H1 (cell line): ENCODE results near the gene CEP41. TPM values are rescaled to one million over a fixed set of nuclear protein-coding genes. Genes with fewer than 3 reads are reported as not detected.
A peak's percentile ranks its signal among the peaks of the same experiment; 100 is the strongest.

Experiments used
- CTCF ChIA-PET: fragments of 300-600 bp; sonication (Branson Sonifier 250); formaldehyde crosslinking; loops from one replicate; lab custom pipeline; 2021; ENCODE audit not compliant: partially characterized antibody; lab: Charles Lee
- POLR2A ChIA-PET: fragments of 300-600 bp; sonication (Branson Sonifier 250); formaldehyde crosslinking; loops from one replicate; lab custom pipeline; 2021; ENCODE audit warnings: inconsistent platforms; ENCODE audit not compliant: partially characterized antibody; lab: Charles Lee
- DNase-seq, 2 experiments: peaks; one replicate each; pipeline versions ENCODE4 v3.0.0 to v3.0.0-alpha.2; 2010 to 2022; ENCODE audit warnings: low spot score in 2 of 2, low read depth in 1 of 2, mixed read lengths in 1 of 2
- FAIRE-seq: peaks from 2 replicates; lab custom pipeline; 2011; peaks lifted over from hg19 to GRCh38; lab: Jason Lieb, UNC
- H2AFZ ChIP-seq: 2 replicates; pipeline ENCODE4 v1.8.1; 2012; ENCODE audit warnings: low read length, inconsistent platforms
- H2AK5ac ChIP-seq: 2 replicates; pipeline ENCODE4 v1.6.1; 2013; ENCODE audit warnings: low read depth, low read length
- H2BK120ac ChIP-seq: replicated peaks from 2 replicates; pipeline ENCODE3; 2013; ENCODE audit warnings: low read depth, low read length, inconsistent platforms
- H2BK12ac ChIP-seq: 2 replicates; pipeline ENCODE4 v1.6.1; 2013; ENCODE audit warnings: low read depth, low read length
- H2BK15ac ChIP-seq: 2 replicates; pipeline ENCODE4 v1.6.1; 2013; ENCODE audit warnings: low read length
- H2BK20ac ChIP-seq: 2 replicates; pipeline ENCODE4 v1.6.1; 2013; ENCODE audit warnings: low read length
- H2BK5ac ChIP-seq: 2 replicates; pipeline ENCODE4 v1.6.1; 2013; ENCODE audit warnings: low read depth, low read length
- H3K14ac ChIP-seq: 2 replicates; pipeline ENCODE4 v1.6.1; 2013; ENCODE audit warnings: inconsistent platforms; ENCODE audit not compliant: insufficient read length
- H3K18ac ChIP-seq: 2 replicates; pipeline ENCODE4 v1.6.1; 2013; ENCODE audit warnings: low read length; ENCODE audit errors: extremely low read depth
- H3K23ac ChIP-seq: 2 replicates; pipeline ENCODE4 v1.6.1; 2013; ENCODE audit warnings: inconsistent platforms; ENCODE audit not compliant: insufficient read length
- H3K23me2 ChIP-seq: 2 replicates; pipeline ENCODE4 v1.6.1; 2013; ENCODE audit warnings: low read depth, low read length
- H3K27ac ChIP-seq: 2 replicates; pipeline ENCODE4 v1.6.1; 2011; ENCODE audit warnings: low read depth, low read length, inconsistent platforms
- H3K27me3 ChIP-seq, 4 experiments: replicated peaks in 1 of 4; 1 replicate in 1 of 4; 2 replicates in 3 of 4; pipeline versions ENCODE4 v1.6.1 to v1.8.1; 2011 to 2013; ENCODE audit warnings: low read length in 3 of 4, mild to moderate bottlenecking in 3 of 4, inconsistent platforms in 2 of 4, mixed read lengths in 2 of 4, moderate library complexity in 1 of 4; ENCODE audit not compliant: control insufficient read depth in 3 of 4, insufficient read depth in 3 of 4; ENCODE audit errors: extremely low read depth in 1 of 4
- H3K36me3 ChIP-seq, 4 experiments: 2 replicates each; pipeline versions ENCODE4 v1.6.1 to v1.8.1; 2011 to 2013; ENCODE audit warnings: mild to moderate bottlenecking in 4 of 4, low read length in 3 of 4, moderate library complexity in 2 of 4, control low read depth in 1 of 4, inconsistent platforms in 1 of 4; ENCODE audit not compliant: insufficient read depth in 4 of 4, control insufficient read depth in 2 of 4
- H3K4ac ChIP-seq: replicated peaks from 2 replicates; pipeline ENCODE3; 2013; ENCODE audit warnings: low read length, low read depth, mixed read lengths, inconsistent platforms; ENCODE audit not compliant: insufficient read length
- H3K4me1 ChIP-seq, 4 experiments: replicated peaks in 1 of 4; 1 replicate in 1 of 4; 2 replicates in 3 of 4; pipeline versions ENCODE4 v1.6.1 to v1.8.1; 2011 to 2013; ENCODE audit warnings: low read length in 3 of 4, inconsistent platforms in 2 of 4, mixed read lengths in 1 of 4; ENCODE audit not compliant: insufficient read depth in 4 of 4, control insufficient read depth in 3 of 4
- H3K4me2 ChIP-seq, 2 experiments: 2 replicates each; pipeline versions ENCODE4 v1.6.1 to v1.8.1; 2011 to 2013; ENCODE audit warnings: low read depth in 2 of 2, low read length in 2 of 2, control low read depth in 1 of 2, inconsistent platforms in 1 of 2, mild to moderate bottlenecking in 1 of 2; ENCODE audit not compliant: insufficient read depth in 1 of 2
- H3K4me3 ChIP-seq, 4 experiments: fragments of 200-600, 300-600 bp in 1 of 4; sonication (generic), shearing (Covaris generic), sonication (Bioruptor Twin) in 1 of 4; 2 replicates each; pipeline versions ENCODE4 v1.5.1 to v1.8.1; 2011 to 2016; ENCODE audit warnings: low read length in 4 of 4, low read depth in 3 of 4, control low read depth in 2 of 4, inconsistent platforms in 2 of 4, mild to moderate bottlenecking in 2 of 4, mixed read lengths in 1 of 4, moderate library complexity in 1 of 4; ENCODE audit not compliant: insufficient read depth in 2 of 4; ENCODE audit errors: extremely low read depth in 1 of 4
- H3K56ac ChIP-seq: replicated peaks from 2 replicates; pipeline ENCODE3; 2013; ENCODE audit warnings: low read depth, mild to moderate bottlenecking, mixed read lengths, low read length, inconsistent platforms; ENCODE audit not compliant: insufficient read length
- H3K79me1 ChIP-seq: 2 replicates; pipeline ENCODE4 v1.6.1; 2013; ENCODE audit warnings: low read depth, low read length, control low read depth
- H3K79me2 ChIP-seq, 2 experiments: 2 replicates each; pipeline versions ENCODE4 v1.6.1 to v1.8.1; 2012 to 2013; ENCODE audit warnings: low read length in 2 of 2, mild to moderate bottlenecking in 2 of 2, inconsistent platforms in 1 of 2; ENCODE audit not compliant: insufficient read depth in 2 of 2, control insufficient read depth in 1 of 2
- H3K9ac ChIP-seq, 4 experiments: replicated peaks in 1 of 4; 1 replicate in 1 of 4; 2 replicates in 3 of 4; pipeline versions ENCODE4 v1.6.1 to v1.8.1; 2011 to 2013; ENCODE audit warnings: low read depth in 3 of 4, low read length in 3 of 4, control low read depth in 2 of 4, mild to moderate bottlenecking in 2 of 4, moderate library complexity in 2 of 4, inconsistent platforms in 1 of 4; ENCODE audit errors: extremely low read depth in 1 of 4
- H3K9me3 ChIP-seq, 2 experiments: 2 replicates each; pipeline versions ENCODE4 v1.6.1 to v1.8.1; 2012 to 2013; ENCODE audit warnings: mild to moderate bottlenecking in 2 of 2, moderate library complexity in 2 of 2, control low read depth in 1 of 2, inconsistent platforms in 1 of 2, low read depth in 1 of 2, low read length in 1 of 2, mixed read lengths in 1 of 2; ENCODE audit not compliant: insufficient read depth in 2 of 2
- H4K20me1 ChIP-seq, 2 experiments: replicated peaks in 1 of 2; 2 replicates each; pipeline versions ENCODE3 to v1.8.1; 2011 to 2013; ENCODE audit warnings: inconsistent platforms in 2 of 2, low read length in 2 of 2, mild to moderate bottlenecking in 1 of 2; ENCODE audit not compliant: insufficient read depth in 2 of 2, control insufficient read depth in 1 of 2
- H4K5ac ChIP-seq: 2 replicates; pipeline ENCODE4 v1.6.1; 2013; ENCODE audit warnings: low read length, low read depth, mixed read lengths, inconsistent platforms; ENCODE audit not compliant: insufficient read length
- H4K8ac ChIP-seq: 2 replicates; pipeline ENCODE4 v1.8.0; 2013; ENCODE audit warnings: mild to moderate bottlenecking, moderate library complexity, low read length, inconsistent platforms; ENCODE audit not compliant: insufficient read depth; ENCODE audit errors: extremely low read depth
- H4K91ac ChIP-seq: replicated peaks from 2 replicates; pipeline ENCODE3; 2013; ENCODE audit warnings: low read length, mixed read lengths, inconsistent platforms; ENCODE audit not compliant: insufficient read length
- CBX5 ChIP-seq: fragments of 300-800, 300-1000 bp; sonication (generic); IDR thresholded peaks from 2 replicates; pipeline ENCODE4 v1.7.1; 2016; ENCODE audit warnings: antibody characterized with exemption, low read length, low read depth
- HDAC2 ChIP-seq, 2 experiments: fragments of 300-600 bp in 1 of 2; sonication (generic) in 1 of 2; IDR thresholded peaks; 2 replicates each; pipeline ENCODE4 v1.6.1; 2011 to 2012; ENCODE audit warnings: low read depth in 2 of 2, low read length in 2 of 2, mild to moderate bottlenecking in 2 of 2, moderate library complexity in 2 of 2, borderline replicate concordance in 1 of 2, inconsistent platforms in 1 of 2
- KDM1A ChIP-seq: fragments of 200-600, 300-600 bp; sonication (generic); IDR thresholded peaks from 2 replicates; pipeline ENCODE4 v1.7.1; 2016; ENCODE audit warnings: mild to moderate bottlenecking, low read length, borderline replicate concordance
- KDM4A ChIP-seq: IDR thresholded peaks from one replicate; pipeline ENCODE4 v1.7.1; 2012; ENCODE audit warnings: low read depth, mild to moderate bottlenecking, moderate library complexity, low read length, inconsistent platforms; ENCODE audit not compliant: severe bottlenecking
- NRF1 ChIP-seq: IDR thresholded peaks from 2 replicates; pipeline ENCODE4 v1.6.1; 2011; ENCODE audit warnings: mild to moderate bottlenecking, low read depth, low read length, improper control_type of control experiment
- PHF8 ChIP-seq: fragments of 200-600 bp; sonication (generic); conservative IDR thresholded peaks from 2 replicates; pipeline ENCODE4 v1.7.1; 2012; ENCODE audit warnings: low read depth, mild to moderate bottlenecking, inconsistent platforms, low read length, moderate library complexity
- POLR2A ChIP-seq, 2 experiments: IDR thresholded peaks; 1 replicate in 1 of 2; 2 replicates in 1 of 2; pipeline ENCODE4 v1.6.1; 2011; ENCODE audit warnings: low read depth in 2 of 2, low read length in 2 of 2, mild to moderate bottlenecking in 2 of 2; ENCODE audit errors: control extremely low read depth in 1 of 2
- POLR2AphosphoS5 ChIP-seq: IDR thresholded peaks from 2 replicates; pipeline ENCODE4 v1.6.1; 2011; ENCODE audit warnings: low read depth, low read length
- RBBP5 ChIP-seq: IDR thresholded peaks from 2 replicates; pipeline ENCODE4 v1.7.1; 2012; ENCODE audit warnings: low read depth, mild to moderate bottlenecking, inconsistent platforms, low read length, moderate library complexity, borderline replicate concordance
- SIN3A ChIP-seq, 2 experiments: IDR thresholded peaks in 1 of 2; conservative IDR thresholded peaks in 1 of 2; 2 replicates each; pipeline ENCODE4 v1.6.1; 2011 to 2012; ENCODE audit warnings: low read length in 2 of 2, improper control_type of control experiment in 1 of 2, low read depth in 1 of 2, mild to moderate bottlenecking in 1 of 2
- TCF12 ChIP-seq: IDR thresholded peaks from 2 replicates; pipeline ENCODE4 v1.6.1; 2011; ENCODE audit warnings: low read depth, mild to moderate bottlenecking, low read length
- ZNF274 ChIP-seq: IDR thresholded peaks from 2 replicates; pipeline ENCODE4 v1.7.0; 2012; ENCODE audit warnings: low read length, borderline replicate concordance; ENCODE audit errors: extremely low read depth
- WGBS, 2 experiments: shearing (Covaris generic) in 1 of 2; methylation state at CpG; one replicate each; pipeline versions ENCODE4 v1.1.6 to v1.1.7; 2013 to 2015; ENCODE audit warnings: low lambda C conversion rate in 2 of 2, mixed read lengths in 2 of 2, inconsistent platforms in 1 of 2, low coverage in 1 of 2, missing lambda C conversion rate in 1 of 2; ENCODE audit not compliant: insufficient replicate concordance in 2 of 2, insufficient coverage in 1 of 2, insufficient read length in 1 of 2; ENCODE audit errors: extremely low coverage in 1 of 2, missing lambda C conversion rate in 1 of 2; 5-methylcytosine and 5-hydroxymethylcytosine counted together
- polyA plus RNA-seq, 7 experiments: library from polyadenylated mRNA; depleted of rRNA in 3 of 7; stranded (reverse) in 5 of 7; unstranded in 2 of 7; fragments of >200 nt in 5 of 7; fragments of 200-250 nt in 2 of 7; gene quantifications; 1 replicate in 5 of 7; 2 replicates in 1 of 7; 4 replicates in 1 of 7; pipeline versions ENCODE4 v1.2.1 to v1.2.3, GENCODE V29; 2011 to 2013; ENCODE audit warnings: missing spikeins in 2 of 7, mixed read lengths in 2 of 7
- total RNA-seq: library from RNA; stranded (reverse); fragmentation: NEBNext Ultra II Directional; extraction: Animal tissue kit (Norgen Biotek cat#: 25700); gene quantifications from 2 replicates; pipeline ENCODE4 v1.2.1, GENCODE V29; 2021

The CEP41 gene
- total and polyA plus RNA-seq, 2 of the 8 experiments (the other 6 are each of a cell fraction or from before 2014, with no cell fraction given): 9.3 to 12.8 TPM

DNA sequence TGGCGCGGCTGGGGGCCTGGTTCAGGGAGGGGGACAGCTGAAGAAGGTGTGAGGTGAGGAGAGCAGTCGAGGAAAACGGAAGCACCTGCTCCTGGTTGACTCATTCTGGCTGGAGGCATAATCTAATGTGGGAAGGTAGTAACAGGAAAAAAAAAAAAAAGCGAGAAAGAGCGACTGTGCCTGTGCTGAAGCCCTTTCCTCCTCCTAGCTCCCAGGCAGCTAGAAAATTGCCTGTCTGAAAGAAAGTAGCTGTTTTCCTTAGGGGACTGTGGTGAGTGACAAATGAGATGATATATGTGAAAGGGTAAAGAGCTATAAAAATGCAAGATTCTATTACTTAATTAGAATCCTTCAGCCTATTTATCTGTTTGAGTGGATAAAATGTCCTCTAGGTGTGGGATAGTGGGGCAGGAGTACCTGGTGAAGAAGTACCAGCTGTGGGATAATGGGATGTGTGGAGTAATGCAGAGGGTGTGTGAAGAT, 46.2 kb upstream of the CEP41 start:
- H3K27me3 ChIP-seq: peaks cover 0 to 4% (median 0%) of the 10 kb centered on the region in 4 experiments; a peak in 2 of 7 replicates
- no peak overlapping the region for H2BK120ac ChIP-seq
- ChIA-PET POLR2A (interaction anchor here (0.5 to 2.4 kb wide), 12 partner anchors 9 to 346 kb away, joined by 3 to 12 read pairs (median 4); partner anchors contain the start of genes CEP41 and TMEM209), CTCF (interaction anchor here (0.6 to 4.5 kb wide), 14 partner anchors 11 to 285 kb away, joined by 3 to 19 read pairs (median 3); no protein-coding TSS in a partner anchor)
- no peak overlapping the region for H3K27ac ChIP-seq
- H3K23ac ChIP-seq: no peak overlapping the region
- WGBS, 2 experiments: 8% methylated on average over 5 of the region's 6 CpGs; no CpG with 5 or more reads in 1 of the 2 experiments
- H3K18ac ChIP-seq: 0 out of 2 replicates have a peak overlapping the region, but pooled peaks have one; percentile 98
- H3K23me2 ChIP-seq: peaks cover 13% of the 10 kb centered on the region
- peaks cover 0 to 13% (median 5%) of the 10 kb centered on the region in 4 experiments; a peak in 6 of 7 replicates for H3K4me1 ChIP-seq
- H3K79me2 ChIP-seq: peaks cover 0 to 45% of the 10 kb centered on the region in 2 experiments; a peak in 2 of 4 replicates
- peak overlapping the region; percentile 75 for H4K91ac ChIP-seq
- no peak overlapping the region; a peak in 1 of 7 replicates for H3K9ac ChIP-seq
- H4K5ac ChIP-seq: no peak overlapping the region
- TF ChIP-seq TCF12 (no peak), KDM1A (no peak), HDAC2 (IDR thresholded peaks at IDR 0.05; ENCODE audit: borderline replicate concordance in 1 of 2, low read depth in 2 of 2, low read length in 2 of 2) (no peak), POLR2AphosphoS5 (no peak), SIN3A (conservative IDR thresholded peaks at IDR 0.05 in 1 of 2, IDR thresholded peaks at IDR 0.05 in 1 of 2; ENCODE audit: low read depth in 1 of 2, low read length in 2 of 2) (no peak), PHF8 (no peak), POLR2A (IDR thresholded peaks at IDR 0.05; ENCODE audit: control extremely low read depth in 1 of 2, low read depth in 2 of 2, low read length in 2 of 2) (no peak), RBBP5 (no peak), ZNF274 (no peak), KDM4A (no peak), CBX5 (no peak), NRF1 (no peak)
- no peak overlapping the region for H2AFZ ChIP-seq
- 0 out of 2 replicates have a peak overlapping the region, but pooled peaks have one; percentile 75 for H2BK15ac ChIP-seq
- H3K56ac ChIP-seq: no peak overlapping the region
- DNase-seq (no peak), FAIRE-seq (no peak)
- H2AK5ac ChIP-seq: no peak overlapping the region
- H2BK5ac ChIP-seq: no peak overlapping the region
- H3K79me1 ChIP-seq: peaks cover 4% of the 10 kb centered on the region; the same call in 1 of the 2 replicates
- no peak overlapping the region for H3K14ac ChIP-seq
- no peak overlapping the region for H2BK12ac ChIP-seq
- no peak overlapping the region for H4K8ac ChIP-seq
- peak overlapping the region; percentile 58 to 85 (median 74) for H3K4me3 ChIP-seq
- peaks cover 0 to 11% (median under 1%) of the 10 kb centered on the region in 4 experiments; a peak in 2 of 8 replicates for H3K36me3 ChIP-seq
- H3K4ac ChIP-seq: no peak overlapping the region
- peak overlapping the region; percentile 87 to 90 for H3K4me2 ChIP-seq
- H4K20me1 ChIP-seq: no peaks in the 10 kb centered on the region
- H3K9me3 ChIP-seq: peaks cover 0 to 10% of the 10 kb centered on the region in 2 experiments; a peak in 2 of 4 replicates
- H2BK20ac ChIP-seq: no peak overlapping the region
